ENCODE results near the gene QRFP. TPM values are rescaled to one million over a fixed set of nuclear protein-coding genes. Genes with fewer than 3 reads are reported as not detected.

The QRFP gene
- total RNA-seq, 4 donors from 2014 or later = not detected

- Histone ChIP-seq H3K4me1 (peaks cover 46 to 91% of the 10 kb centered on the region in 2 donors), H3K9me3 (no peaks in the 10 kb centered on the region), H3K4me3 (replicated peaks in 1 of 3) (no peak overlapping the region), H3K27me3 (no peaks in the 10 kb centered on the region), H3K27ac (peak overlapping the region in 2 of 3 donors; percentile 72 to 94), H3K36me3 (no peaks in the 10 kb centered on the region)
- intact Hi-C loops (cut with DNase I) = no loop called here
- TF ChIP-seq CTCF (IDR thresholded peaks at IDR 0.05) (no peak), POLR2A (IDR thresholded peaks at IDR 0.05) (no peak)
- no peak for DNase-seq
- 73 to 82% methylated on average over 10 of the region's 10 CpGs for WGBS, 2 donors
These were observed 51.4 kb downstream of the QRFP start for GRCh38 chr9:130845254-130845653.

- no peak for DNase-seq
- Histone ChIP-seq H3K27me3 (no peaks in the 10 kb centered on the region), H3K36me3 (no peaks in the 10 kb centered on the region), H3K27ac (peak overlapping the region in 2 of 3 donors; percentile 72 to 94), H3K4me3 (replicated peaks in 1 of 3) (no peak overlapping the region), H3K4me1 (peaks cover 56 to 94% of the 10 kb centered on the region in 2 donors), H3K9me3 (no peaks in the 10 kb centered on the region)
- 89 to 97% methylated on average over 4 of the region's 4 CpGs for WGBS, 2 donors
- intact Hi-C loops (cut with DNase I) = no loop called here
- no peak for TF ChIP-seq POLR2A (IDR thresholded peaks at IDR 0.05)
- TF ChIP-seq CTCF (IDR thresholded peaks at IDR 0.05) = no peak
These were observed 52.6 kb downstream of the QRFP start for GRCh38 chr9:130844044-130844451.

- no peaks in the 10 kb centered on the region for H3K9me3 ChIP-seq
- intact Hi-C loops (cut with DNase I) = no loop called here
- no peaks in the 10 kb centered on the region for H3K27me3 ChIP-seq
- H3K4me1 ChIP-seq = peaks cover 63 to 91% of the 10 kb centered on the region in 2 donors
- no peak for DNase-seq
- TF ChIP-seq POLR2A (IDR thresholded peaks at IDR 0.05) = no peak
- no peak for TF ChIP-seq CTCF (IDR thresholded peaks at IDR 0.05)
- H3K36me3 ChIP-seq = no peaks in the 10 kb centered on the region
- WGBS, 2 donors = 74 to 77% methylated on average over 9 of the region's 9 CpGs
- H3K27ac ChIP-seq = peak overlapping the region in 2 of 3 donors; percentile 72 to 94
- no peak overlapping the region for H3K4me3 ChIP-seq (replicated peaks in 1 of 3)
These were observed 53.3 kb downstream of the QRFP start for GRCh38 chr9:130843049-130843908.

Other genes starting within 250 kb of the QRFP start
- gene PRDM12, start 232.2 kb downstream of the QRFP start, total RNA-seq = not detected
- 10 to 100 TPM; 19.2 to 21.6 (median 20.3) TPM for gene EXOSC2, start 203.0 kb downstream of the QRFP start, total RNA-seq
- 10 to 100 TPM; 60.3 to 97.0 (median 79.8) TPM for gene ABL1, start 61.6 kb downstream of the QRFP start, total RNA-seq
- gene FIBCD1, start 42.4 kb upstream of the QRFP start, total RNA-seq = under 1 TPM in 2 of 4 donors, not detected in 2; 0.11 to 0.13 TPM
- gene LAMC3, start 112.4 kb upstream of the QRFP start, total RNA-seq = 10 to 100 TPM in 1 of 4 donors, 1 to 10 TPM in 2, under 1 TPM in 1; 0.81 to 11.1 (median 3.2) TPM
- 100 to 1,000 TPM in 1 of 4 donors, 10 to 100 TPM in 3; 43.0 to 114 (median 87.9) TPM for gene AIF1L, start 199.7 kb upstream of the QRFP start, total RNA-seq
- 10 to 100 TPM; 27.3 to 59.2 (median 46.6) TPM for gene NUP214, start 228.8 kb upstream of the QRFP start, total RNA-seq

All from thyroid gland (tissue), 4 donors.